K562 (cell line): Measurements from ENCODE around the gene NDST1. TPM values are rescaled to one million over a fixed set of nuclear protein-coding genes. Genes with fewer than 3 reads are reported as not detected.

Experiments used
- CBX3 ChIP-seq, 2 experiments: IDR thresholded peaks; 1 replicate in 1 of 2; 2 replicates in 1 of 2; pipeline ENCODE4 v1.6.1; 2012; ENCODE audit warnings: inconsistent platforms in 2 of 2, low read length in 2 of 2, borderline replicate concordance in 1 of 2, control low read depth in 1 of 2
- CXXC5 ChIP-seq: fragments of 250-450 bp; sonication (Bioruptor Pico); IDR thresholded peaks from 2 replicates; pipeline ENCODE4 v1.8.0; 2022; ENCODE audit warnings: inconsistent platforms, mild to moderate bottlenecking, moderate library complexity
- EGR1 ChIP-seq: fragments of 450-650 bp; conservative IDR thresholded peaks from 2 replicates; pipeline ENCODE4 v1.6.1; 2017; ENCODE audit warnings: mild to moderate bottlenecking
- KLF16 ChIP-seq: IDR thresholded peaks from 2 replicates; pipeline ENCODE4 v1.6.1; 2016; ENCODE audit warnings: antibody characterized with exemption
- LARP7 ChIP-seq: fragments of 450-650 bp; IDR thresholded peaks from 2 replicates; pipeline ENCODE4 v1.6.1; 2016
- MAFK ChIP-seq: IDR thresholded peaks from 2 replicates; pipeline ENCODE4 v1.6.1; 2011; ENCODE audit warnings: low read length, improper control_type of control experiment
- MAX ChIP-seq: sonication (generic); formaldehyde crosslinking; IDR thresholded peaks from 2 replicates; pipeline ENCODE4 v1.9.0; 2022; ENCODE audit warnings: mild to moderate bottlenecking, missing genetic modification reagents
- MECOM ChIP-seq: fragments of 250-450 bp; sonication (Bioruptor Pico); IDR thresholded peaks from 2 replicates; pipeline ENCODE4 v1.8.0; 2022; ENCODE audit warnings: inconsistent platforms
- MXI1 ChIP-seq: IDR thresholded peaks from 2 replicates; pipeline ENCODE4 v1.6.1; 2011; ENCODE audit warnings: low read depth, mild to moderate bottlenecking, improper control_type of control experiment, low read length
- NRF1 ChIP-seq, 2 experiments: fragments of 450-650 bp; IDR thresholded peaks in 1 of 2; conservative IDR thresholded peaks in 1 of 2; 2 replicates each; pipeline ENCODE4 v1.6.1; 2014; ENCODE audit warnings: mild to moderate bottlenecking in 2 of 2
- PTTG1 ChIP-seq: fragments of 450-650 bp; IDR thresholded peaks from 2 replicates; pipeline ENCODE4 v1.6.1; 2016; ENCODE audit warnings: low read depth, mild to moderate bottlenecking, missing genetic modification characterization, missing compliant biosample characterization
- SMC3 ChIP-seq: conservative IDR thresholded peaks from 2 replicates; pipeline ENCODE4 v1.6.1; 2011; ENCODE audit warnings: low read depth, low read length, improper control_type of control experiment; ENCODE audit not compliant: insufficient read depth
- STAG1 ChIP-seq: sonication (generic); formaldehyde crosslinking; IDR thresholded peaks from 2 replicates; pipeline ENCODE4 v1.5.0; 2020; ENCODE audit warnings: missing genetic modification reagents, borderline replicate concordance
- THAP12 ChIP-seq: fragments of 250-450 bp; sonication (Bioruptor Pico); IDR thresholded peaks from 2 replicates; pipeline ENCODE4 v1.9.0; 2021; ENCODE audit warnings: mild to moderate bottlenecking, inconsistent platforms
- XRCC3 ChIP-seq: fragments of 450-650 bp; IDR thresholded peaks from 2 replicates; pipeline ENCODE4 v1.6.1; 2017; ENCODE audit warnings: mild to moderate bottlenecking, moderate library complexity
- ZBTB7A ChIP-seq: IDR thresholded peaks from 2 replicates; pipeline ENCODE4 v1.6.1; 2011; ENCODE audit warnings: low read depth, mild to moderate bottlenecking, low read length, moderate library complexity, borderline replicate concordance; ENCODE audit not compliant: control insufficient read depth
- ZNF445 ChIP-seq: fragments of 250-450 bp; sonication (Bioruptor Pico); IDR thresholded peaks from 2 replicates; pipeline ENCODE4 v1.4.0; 2020; ENCODE audit warnings: low read depth, mild to moderate bottlenecking, moderate library complexity
- polyA plus RNA-seq, 8 experiments: library from polyadenylated mRNA; depleted of rRNA in 4 of 8; stranded (reverse) in 5 of 8; unstranded in 3 of 8; fragments of >200 nt; fragmentation: Nextera tagmentation in 2 of 8; fragmentation: Illumina TruSeq in 1 of 8; extraction: Ambion mirVana in 2 of 8; extraction: Trizol in 1 of 8; gene quantifications; 2 replicates each; pipeline versions ENCODE4 v1.2.1 to v1.2.3, GENCODE V29; 2011 to 2014; ENCODE audit warnings: inconsistent platforms in 1 of 8, missing spikeins in 1 of 8
- total RNA-seq, 7 experiments: library from RNA; depleted of rRNA in 6 of 7; stranded (reverse); fragments of >200 nt in 6 of 7; fragmentation: Illumina TruSeq in 2 of 7; extraction: Trizol in 2 of 7; gene quantifications; 2 replicates each; pipeline versions ENCODE4 v1.2.1 to v1.2.3, GENCODE V29; 2011 to 2021; ENCODE audit warnings: low replicate concordance in 1 of 7
- TF ChIP-seq, protein P1 (sequence below): sonication (generic); formaldehyde crosslinking; IDR thresholded peaks from 2 replicates; pipeline ENCODE4 v1.8.0; 2023; ENCODE audit warnings: mild to moderate bottlenecking, missing genetic modification reagents
- TF ChIP-seq, protein P2 (sequence below): fragments of 250-450 bp; sonication (Bioruptor Pico); IDR thresholded peaks from 2 replicates; pipeline ENCODE4 v1.8.0; 2021; ENCODE audit warnings: borderline replicate concordance, mild to moderate bottlenecking, moderate library complexity; ENCODE audit not compliant: poor library complexity, severe bottlenecking
- TF ChIP-seq, protein P3 (sequence below): fragments of 250-450 bp; sonication (Bioruptor Pico); IDR thresholded peaks from 2 replicates; pipeline ENCODE4 v1.4.0; 2020

Gene NDST1
- total and polyA plus RNA-seq, 9 of the 15 experiments (the other 6 are each of a cell fraction or from before 2014, with no cell fraction given): 0.38 to 47.9 (median 9.9) TPM

- TF ChIP-seq PTTG1 (tag) (no peak), THAP12 (CRISPR knock-in tag) (no peak), KLF16 (peak; percentile 15; the same call in 1 of the 2 replicates), MAX (CRISPR knock-in tag) (peak; percentile 62), ZNF445 (CRISPR knock-in tag) (no peak), ZBTB7A (peak; percentile 93), XRCC3 (no peak), MECOM (CRISPR knock-in tag) (no peak), LARP7 (no peak), SMC3 (peak; percentile 82), MAFK (no peak), STAG1 (peak; percentile 54; the same call in 1 of the 2 replicates), MXI1 (no peak), CBX3 (IDR thresholded peaks at IDR 0.05; ENCODE audit: borderline replicate concordance in 1 of 2, low read length in 2 of 2) (no peak), CXXC5 (CRISPR knock-in tag) (peak; percentile 58), EGR1 (peak; percentile 71), NRF1 (conservative IDR thresholded peaks at IDR 0.05 in 1 of 2, IDR thresholded peaks at IDR 0.05 in 1 of 2) (no peak)
- TF ChIP-seq, protein P1, sequence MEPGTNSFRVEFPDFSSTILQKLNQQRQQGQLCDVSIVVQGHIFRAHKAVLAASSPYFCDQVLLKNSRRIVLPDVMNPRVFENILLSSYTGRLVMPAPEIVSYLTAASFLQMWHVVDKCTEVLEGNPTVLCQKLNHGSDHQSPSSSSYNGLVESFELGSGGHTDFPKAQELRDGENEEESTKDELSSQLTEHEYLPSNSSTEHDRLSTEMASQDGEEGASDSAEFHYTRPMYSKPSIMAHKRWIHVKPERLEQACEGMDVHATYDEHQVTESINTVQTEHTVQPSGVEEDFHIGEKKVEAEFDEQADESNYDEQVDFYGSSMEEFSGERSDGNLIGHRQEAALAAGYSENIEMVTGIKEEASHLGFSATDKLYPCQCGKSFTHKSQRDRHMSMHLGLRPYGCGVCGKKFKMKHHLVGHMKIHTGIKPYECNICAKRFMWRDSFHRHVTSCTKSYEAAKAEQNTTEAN (CRISPR knock-in tag): no peak
- TF ChIP-seq, protein P2, sequence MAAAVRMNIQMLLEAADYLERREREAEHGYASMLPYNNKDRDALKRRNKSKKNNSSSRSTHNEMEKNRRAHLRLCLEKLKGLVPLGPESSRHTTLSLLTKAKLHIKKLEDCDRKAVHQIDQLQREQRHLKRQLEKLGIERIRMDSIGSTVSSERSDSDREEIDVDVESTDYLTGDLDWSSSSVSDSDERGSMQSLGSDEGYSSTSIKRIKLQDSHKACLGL (CRISPR knock-in tag): no peak
- TF ChIP-seq, protein P3, sequence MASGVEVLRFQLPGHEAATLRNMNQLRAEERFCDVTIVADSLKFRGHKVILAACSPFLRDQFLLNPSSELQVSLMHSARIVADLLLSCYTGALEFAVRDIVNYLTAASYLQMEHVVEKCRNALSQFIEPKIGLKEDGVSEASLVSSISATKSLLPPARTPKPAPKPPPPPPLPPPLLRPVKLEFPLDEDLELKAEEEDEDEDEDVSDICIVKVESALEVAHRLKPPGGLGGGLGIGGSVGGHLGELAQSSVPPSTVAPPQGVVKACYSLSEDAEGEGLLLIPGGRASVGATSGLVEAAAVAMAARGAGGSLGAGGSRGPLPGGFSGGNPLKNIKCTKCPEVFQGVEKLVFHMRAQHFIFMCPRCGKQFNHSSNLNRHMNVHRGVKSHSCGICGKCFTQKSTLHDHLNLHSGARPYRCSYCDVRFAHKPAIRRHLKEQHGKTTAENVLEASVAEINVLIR (CRISPR knock-in tag): no peak
These were observed 49.0 kb upstream of the NDST1 start (continued) for GRCh38 chr5:150458802-150459557.
